ENCODE measurements around the gene CACNA1A.
"Not testable (repeated sequence)": the region's sequence is repeated elsewhere in the genome, so short reads cannot be mapped to it uniquely, and the experiment has no call there.

The CACNA1A gene

DNA sequence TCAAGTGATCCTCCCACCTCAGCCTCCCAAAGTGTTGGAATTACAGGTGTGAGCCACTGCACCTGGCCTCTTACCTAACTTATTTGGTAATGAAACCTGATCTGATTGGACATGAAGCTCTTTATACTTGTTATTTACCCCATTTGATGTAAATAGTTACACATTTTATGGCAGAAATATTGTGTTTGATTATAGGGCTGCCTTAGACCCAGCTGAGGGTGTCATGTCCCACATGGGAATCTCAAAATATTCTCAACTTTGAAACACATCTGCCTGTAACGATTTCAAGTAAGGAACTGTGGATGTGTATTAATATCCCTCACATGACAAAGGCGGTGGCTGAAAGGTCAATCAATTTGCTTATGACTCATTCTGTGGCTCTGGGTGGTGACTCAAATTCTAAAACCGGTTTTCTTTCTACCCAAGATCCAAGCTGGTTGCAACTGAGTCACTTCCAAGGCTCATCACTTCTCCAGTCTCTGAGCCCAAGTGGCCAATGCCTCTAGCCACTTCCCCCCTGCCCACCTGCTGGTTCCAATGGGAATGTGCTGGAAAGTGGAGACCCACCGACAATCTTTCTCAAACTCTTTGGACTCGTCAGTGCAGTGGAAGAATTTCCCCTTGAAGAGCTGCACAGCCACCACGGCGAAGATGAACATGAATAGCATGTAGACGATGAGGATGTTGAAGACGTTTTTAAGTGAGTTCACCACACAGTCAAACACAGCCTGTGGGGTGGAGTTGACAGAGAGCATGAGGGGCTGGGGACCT is 245.2 kb downstream of the CACNA1A start:
- CTCF ChIA-PET: interaction anchor here (0.6 to 4.8 kb wide), 12 partner anchors 8 to 620 kb away, joined by 3 to 35 read pairs (median 3); no protein-coding TSS in a partner anchor
- Histone ChIP-seq H3K27ac (ENCODE audit: extremely low read depth, low read depth, low read length) (no peak overlapping the region), H3K4me1 (ENCODE audit: control insufficient read depth, insufficient read depth, low read length) (no peaks in the 10 kb centered on the region), H3K4me3 (ENCODE audit: low read depth, low read length) (no peak overlapping the region), H3K36me3 (ENCODE audit: control insufficient read depth in 2 of 2, insufficient read depth in 1 of 2, low read length in 2 of 2) (no peaks in the 10 kb centered on the region), H3K9me3 (ENCODE audit: control insufficient read depth, insufficient read depth, low read depth, low read length) (no peaks in the 10 kb centered on the region)
- POLR2A ChIA-PET: no interaction called here
- TF ChIP-seq SETDB1 (IDR thresholded peaks at IDR 0.05; ENCODE audit: insufficient read length, low read length): peak; percentile 91
- TF ChIP-seq, protein P1, sequence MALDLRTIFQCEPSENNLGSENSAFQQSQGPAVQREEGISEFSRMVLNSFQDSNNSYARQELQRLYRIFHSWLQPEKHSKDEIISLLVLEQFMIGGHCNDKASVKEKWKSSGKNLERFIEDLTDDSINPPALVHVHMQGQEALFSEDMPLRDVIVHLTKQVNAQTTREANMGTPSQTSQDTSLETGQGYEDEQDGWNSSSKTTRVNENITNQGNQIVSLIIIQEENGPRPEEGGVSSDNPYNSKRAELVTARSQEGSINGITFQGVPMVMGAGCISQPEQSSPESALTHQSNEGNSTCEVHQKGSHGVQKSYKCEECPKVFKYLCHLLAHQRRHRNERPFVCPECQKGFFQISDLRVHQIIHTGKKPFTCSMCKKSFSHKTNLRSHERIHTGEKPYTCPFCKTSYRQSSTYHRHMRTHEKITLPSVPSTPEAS (tag by site-specific recombination; IDR thresholded peaks at IDR 0.05): no peak
- TF ChIP-seq ZNF660 (tag by site-specific recombination; IDR thresholded peaks at IDR 0.05): peak; percentile 82
- no peak for TF ChIP-seq ZNF560 (tag by site-specific recombination; IDR thresholded peaks at IDR 0.05; ENCODE audit: borderline replicate concordance)
- 0 out of 2 replicates have a peak, but pooled peaks have one; percentile 35 for TF ChIP-seq TRIM28 (IDR thresholded peaks at IDR 0.05; ENCODE audit: borderline replicate concordance, low read length)
- TF ChIP-seq ZNF184 (tag by site-specific recombination; IDR thresholded peaks at IDR 0.05): peak; percentile 84; the same call in 1 of the 2 replicates
- TF ChIP-seq ZNF157 (tag by site-specific recombination; IDR thresholded peaks at IDR 0.05): peak; percentile 98
- TF ChIP-seq, protein P2, sequence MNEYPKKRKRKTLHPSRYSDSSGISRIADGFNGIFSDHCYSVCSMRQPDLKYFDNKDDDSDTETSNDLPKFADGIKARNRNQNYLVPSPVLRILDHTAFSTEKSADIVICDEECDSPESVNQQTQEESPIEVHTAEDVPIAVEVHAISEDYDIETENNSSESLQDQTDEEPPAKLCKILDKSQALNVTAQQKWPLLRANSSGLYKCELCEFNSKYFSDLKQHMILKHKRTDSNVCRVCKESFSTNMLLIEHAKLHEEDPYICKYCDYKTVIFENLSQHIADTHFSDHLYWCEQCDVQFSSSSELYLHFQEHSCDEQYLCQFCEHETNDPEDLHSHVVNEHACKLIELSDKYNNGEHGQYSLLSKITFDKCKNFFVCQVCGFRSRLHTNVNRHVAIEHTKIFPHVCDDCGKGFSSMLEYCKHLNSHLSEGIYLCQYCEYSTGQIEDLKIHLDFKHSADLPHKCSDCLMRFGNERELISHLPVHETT (tag by site-specific recombination; IDR thresholded peaks at IDR 0.05): 0 out of 2 replicates have a peak, but pooled peaks have one; percentile 33
- no peak for TF ChIP-seq ZNF473 (tag by site-specific recombination; IDR thresholded peaks at IDR 0.05)

DNA sequence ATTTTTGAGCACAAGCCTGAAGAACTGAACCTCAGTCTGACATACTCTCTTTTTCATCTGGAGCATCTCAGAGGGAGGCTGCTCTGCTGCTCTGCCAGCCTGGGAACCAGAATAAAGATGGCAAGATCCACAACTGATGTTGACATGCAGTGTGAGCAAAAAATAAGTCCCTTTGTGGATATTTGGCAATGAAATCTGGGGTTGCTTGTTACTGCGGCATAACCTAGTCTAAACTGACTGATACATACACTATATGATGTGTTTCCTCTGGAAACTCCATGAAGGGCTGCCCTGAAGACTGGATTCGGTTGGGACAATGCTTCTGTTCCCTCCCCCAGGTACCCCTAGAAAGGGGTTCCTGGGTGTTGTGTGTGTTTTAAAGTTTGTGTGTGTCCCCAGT is 249.4 kb downstream of the CACNA1A start:
- TF ChIP-seq ZBTB21 (tag by site-specific recombination; IDR thresholded peaks at IDR 0.05) (no peak), RBAK (tag by site-specific recombination; IDR thresholded peaks at IDR 0.05) (peak; percentile 82)
- Histone ChIP-seq H3K36me3 (ENCODE audit: control insufficient read depth in 2 of 2, insufficient read depth in 1 of 2, low read length in 2 of 2) (no peaks in the 10 kb centered on the region), H3K4me3 (ENCODE audit: low read depth, low read length) (no peak overlapping the region), H3K27ac (ENCODE audit: extremely low read depth, low read depth, low read length) (no peak overlapping the region), H3K4me1 (ENCODE audit: control insufficient read depth, insufficient read depth, low read length) (no peaks in the 10 kb centered on the region), H3K9me3 (ENCODE audit: control insufficient read depth, insufficient read depth, low read depth, low read length) (no peaks in the 10 kb centered on the region)
- CTCF ChIA-PET: interaction anchor here (0.8 kb wide), 1 partner anchor 45 kb away, joined by 3 read pairs; no protein-coding TSS in a partner anchor
- POLR2A ChIA-PET: no interaction called here

DNA sequence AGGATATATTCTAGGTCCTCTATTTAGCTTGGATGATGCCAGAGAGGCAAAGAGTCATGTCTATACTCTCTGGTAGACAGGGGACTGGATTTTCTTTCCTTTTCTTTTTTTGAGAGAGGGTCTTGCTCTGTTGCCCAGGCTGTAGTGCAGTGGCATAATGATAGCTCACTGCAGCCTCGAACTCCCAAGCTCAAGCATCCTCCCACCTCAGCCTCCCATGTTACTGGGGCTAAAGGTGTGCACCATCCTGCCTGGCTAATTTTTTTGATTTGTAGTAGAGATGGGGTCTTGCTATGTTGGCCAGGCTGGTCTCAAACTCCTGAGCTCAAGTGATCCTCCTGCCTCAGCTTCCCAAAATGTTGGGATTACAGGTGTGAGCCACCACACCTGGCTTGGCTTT is 249.9 kb downstream of the CACNA1A start:
- H3K4me1 ChIP-seq (ENCODE audit: control insufficient read depth, insufficient read depth, low read length); H3K9me3 ChIP-seq (ENCODE audit: control insufficient read depth, insufficient read depth, low read depth, low read length); H3K27ac ChIP-seq (ENCODE audit: extremely low read depth, low read depth, low read length); H3K4me3 ChIP-seq (ENCODE audit: low read depth, low read length); H3K36me3 ChIP-seq (ENCODE audit: control insufficient read depth in 2 of 2, insufficient read depth in 1 of 2, low read length in 2 of 2); POLR2A ChIA-PET: not testable (repeated sequence)
- CTCF ChIA-PET: interaction anchor here (0.8 kb wide), 1 partner anchor 44 kb away, joined by 3 read pairs; no protein-coding TSS in a partner anchor
- TF ChIP-seq ZNF121 (tag by site-specific recombination; IDR thresholded peaks at IDR 0.05): peak; percentile 80

DNA sequence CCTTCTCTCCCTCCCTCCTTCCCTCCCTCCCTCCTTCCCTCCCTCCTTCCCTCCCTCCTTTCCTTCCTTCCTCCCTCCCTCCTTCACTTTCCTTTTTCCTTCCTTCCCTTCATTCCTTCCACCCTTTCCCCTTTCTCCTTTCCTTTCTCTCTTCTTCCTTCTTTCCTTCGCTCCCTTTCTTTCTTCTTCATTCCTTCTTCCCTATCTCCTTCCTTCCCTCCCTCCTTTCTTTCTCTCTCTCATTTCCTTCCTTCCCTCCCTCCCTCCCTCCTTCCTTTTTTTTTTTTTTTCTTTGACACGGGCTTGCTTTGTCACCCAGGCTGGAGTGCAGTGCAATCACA is 250.6 kb downstream of the CACNA1A start:
- Histone ChIP-seq H3K27ac (ENCODE audit: extremely low read depth, low read depth, low read length) (no peak overlapping the region), H3K36me3 (ENCODE audit: control insufficient read depth in 2 of 2, insufficient read depth in 1 of 2, low read length in 2 of 2) (no peaks in the 10 kb centered on the region), H3K4me3 (ENCODE audit: low read depth, low read length) (no peak overlapping the region), H3K9me3 (ENCODE audit: control insufficient read depth, insufficient read depth, low read depth, low read length) (no peaks in the 10 kb centered on the region), H3K4me1 (ENCODE audit: control insufficient read depth, insufficient read depth, low read length) (no peaks in the 10 kb centered on the region)
- POLR2A ChIA-PET: no interaction called here
- CTCF ChIA-PET: no interaction called here
- TF ChIP-seq ZNF366 (tag by site-specific recombination; conservative IDR thresholded peaks at IDR 0.05): peak; percentile 56
- TF ChIP-seq ZNF521 (tag by site-specific recombination; IDR thresholded peaks at IDR 0.05): no peak
- no peak for TF ChIP-seq ZNF571 (tag by site-specific recombination; IDR thresholded peaks at IDR 0.05)
- peak; percentile 53; the same call in 1 of the 2 replicates for TF ChIP-seq PRDM1 (tag by site-specific recombination; IDR thresholded peaks at IDR 0.05)
- no peak for TF ChIP-seq ZBTB21 (tag by site-specific recombination; IDR thresholded peaks at IDR 0.05)

Data from HEK293 (cell line).